ENCODE results near the gene CYSTM1.

Gene CYSTM1

DNA sequence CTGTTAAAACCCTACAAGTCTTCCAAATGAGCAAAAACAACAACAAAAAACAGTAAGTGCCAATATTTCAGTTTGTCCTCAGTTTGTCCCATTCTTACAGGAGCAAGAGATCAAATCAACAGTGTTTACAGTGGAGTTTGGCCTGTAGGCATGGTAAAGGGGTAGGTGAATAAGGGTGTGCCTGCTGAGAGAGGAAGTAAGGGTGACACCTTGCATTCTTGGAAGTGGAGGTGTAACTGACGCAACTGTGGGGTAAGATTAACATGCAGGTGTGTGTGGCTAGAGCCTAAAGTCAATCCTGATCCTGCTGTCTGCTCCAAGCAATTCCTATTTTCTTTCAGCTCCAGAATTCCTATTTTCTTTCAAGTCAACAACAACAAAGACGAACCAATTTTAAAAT lies 84.5 kb downstream of the CYSTM1 start:
- TF ChIP-seq CTCF (IDR thresholded peaks at IDR 0.05; ENCODE audit: low read depth, low read length): no peak
- DNase-seq (ENCODE audit: extremely low read depth, low read depth): no peak

DNA sequence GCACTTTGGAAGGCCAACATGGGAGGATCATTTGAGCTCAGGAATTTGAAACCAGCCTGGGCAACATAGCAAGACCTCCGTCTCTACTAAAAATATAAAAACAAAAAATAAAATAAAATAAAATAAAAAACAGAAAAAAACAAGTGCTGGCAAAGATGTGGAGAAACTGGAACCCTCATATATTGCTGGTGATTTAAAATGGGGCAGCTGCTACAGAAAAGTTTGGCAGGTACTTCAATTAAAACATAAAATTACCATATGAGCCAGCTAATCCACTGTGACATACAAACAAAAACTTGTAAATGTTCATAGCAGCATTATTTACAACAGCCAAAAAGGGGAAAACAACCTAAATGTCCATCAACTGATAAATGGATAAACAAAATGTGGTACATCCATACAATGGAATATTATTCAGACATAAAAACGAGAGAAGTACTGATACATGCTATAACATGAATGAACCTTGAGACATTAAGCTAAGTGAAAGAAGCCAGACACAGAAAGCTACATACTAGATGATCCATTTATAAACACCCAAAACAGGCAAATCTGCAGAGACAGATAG lies 85.2 kb downstream of the CYSTM1 start:
- TF ChIP-seq CTCF (IDR thresholded peaks at IDR 0.05; ENCODE audit: low read depth, low read length): no peak

GRCh38 chr5:140261403-140262171 lies 86.6 kb downstream of the CYSTM1 start:
- TF ChIP-seq CTCF (IDR thresholded peaks at IDR 0.05; ENCODE audit: low read depth, low read length): peak; percentile 20
- peak; percentile 62 for DNase-seq (ENCODE audit: extremely low read depth, low read depth)

More for the DNA sequence above, 85.2 kb downstream of the CYSTM1 start:
- no peak for DNase-seq (ENCODE audit: extremely low read depth, low read depth)

- no peak for DNase-seq (ENCODE audit: extremely low read depth, low read depth)
- TF ChIP-seq CTCF (IDR thresholded peaks at IDR 0.05; ENCODE audit: low read depth, low read length): no peak
These were observed 87.2 kb downstream of the CYSTM1 start for GRCh38 chr5:140262221-140262620.

DNA sequence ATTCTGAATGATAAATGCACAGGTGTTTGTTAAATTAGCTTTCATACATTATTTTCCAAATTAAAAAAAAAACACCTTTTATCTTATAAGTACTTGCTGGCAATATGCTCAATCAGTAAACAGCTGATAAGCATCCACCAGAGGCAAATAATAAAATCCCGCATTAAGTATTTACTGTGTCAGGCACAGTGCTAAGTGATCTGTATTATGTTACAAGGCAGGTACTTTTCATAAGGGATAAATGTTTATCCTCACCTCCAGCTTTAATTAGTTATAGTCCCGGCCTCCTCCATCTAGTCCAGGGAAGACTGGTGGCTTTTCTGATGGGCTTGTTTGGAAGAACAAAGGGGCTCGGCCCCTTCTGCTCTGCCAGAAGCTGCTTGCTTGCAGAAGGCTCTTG lies 87.9 kb downstream of the CYSTM1 start:
- no peak for DNase-seq (ENCODE audit: extremely low read depth, low read depth)
- TF ChIP-seq CTCF (IDR thresholded peaks at IDR 0.05; ENCODE audit: low read depth, low read length): no peak

GRCh38 chr5:140265845-140266244 lies 90.9 kb downstream of the CYSTM1 start:
- DNase-seq (ENCODE audit: extremely low read depth, low read depth): no peak
- no peak for TF ChIP-seq CTCF (IDR thresholded peaks at IDR 0.05; ENCODE audit: low read depth, low read length)

GRCh38 chr5:140266471-140267200 lies 91.6 kb downstream of the CYSTM1 start:
- TF ChIP-seq CTCF (IDR thresholded peaks at IDR 0.05; ENCODE audit: low read depth, low read length): no peak
- no peak for DNase-seq (ENCODE audit: extremely low read depth, low read depth)
